Body of pancreas (tissue), 4 donors: Measurements from ENCODE around the gene JAG2. TPM values are rescaled to one million over a fixed set of nuclear protein-coding genes. Genes with fewer than 3 reads are reported as not detected.

Experiments
- ATAC-seq: fragments of 150-250 bp; one replicate; pipeline ENCODE4 v1.9.1; 2016
- DNase-seq, 4 donors: peaks; one replicate each; pipeline ENCODE4 v3.0.0-alpha.2; 2019
- H3K27ac ChIP-seq, 4 donors: fragments of 200-600 bp; sonication (generic); 1 replicate in 3 of 4; 2 replicates in 1 of 4; pipeline versions ENCODE4 v1.5.1 to v1.6.1; 2016 to 2019; ENCODE audit warnings: mild to moderate bottlenecking in 1 of 4, mixed read lengths in 1 of 4, moderate library complexity in 1 of 4
- H3K27me3 ChIP-seq, 2 donors: fragments of 200-600 bp; sonication (generic); one replicate each; pipeline ENCODE4 v1.6.0; 2016; ENCODE audit warnings: mild to moderate bottlenecking in 1 of 2
- H3K36me3 ChIP-seq, 2 donors: fragments of 200-600 bp; sonication (generic); replicated peaks in 1 of 2; 2 replicates each; pipeline ENCODE4 v1.5.1; 2016; ENCODE audit warnings: low read depth in 2 of 2; ENCODE audit not compliant: insufficient read depth in 1 of 2
- H3K4me1 ChIP-seq: fragments of 200-600 bp; sonication (generic); one replicate; pipeline ENCODE4 v1.6.0; 2016
- H3K4me3 ChIP-seq, 2 donors: fragments of 200-600 bp; sonication (generic); 1 replicate in 1 of 2; 2 replicates in 1 of 2; pipeline ENCODE4 v1.5.1; 2016 to 2019
- H3K9me3 ChIP-seq, 3 donors: fragments of 200-600 bp; sonication (generic); 1 replicate in 2 of 3; 2 replicates in 1 of 3; pipeline ENCODE4 v1.5.1; 2016
- POLR2A ChIP-seq, 3 donors: fragments of 450-650 bp; IDR thresholded peaks; one replicate each; pipeline ENCODE4 v1.6.1; 2016; ENCODE audit warnings: antibody characterized with exemption in 3 of 3, mild to moderate bottlenecking in 2 of 3
- WGBS, 2 donors: methylation state at CpG; one replicate each; pipeline ENCODE4 v1.1.5; 2017; 5-methylcytosine and 5-hydroxymethylcytosine counted together
- intact Hi-C: fragments of 100-400 bp; cut with DNase I; formaldehyde crosslinking; loops from one replicate; pipeline ENCODE4 v1.15.1; 2023
- total RNA-seq, 2 donors: library from RNA; depleted of rRNA; stranded (reverse); fragments of >200 nt; gene quantifications; one replicate each; pipeline ENCODE4 v1.1.0, GENCODE V29; 2016
- TF ChIP-seq, protein P1 (sequence below), 7 experiments: fragments of 450-650 bp in 4 of 7; fragments of 200-600 bp in 3 of 7; sonication (generic) in 3 of 7; IDR thresholded peaks; one replicate each; pipeline ENCODE4 v1.5.1; 2016 to 2019; ENCODE audit warnings: antibody characterized with exemption in 7 of 7

The JAG2 gene
- total RNA-seq, 2 donors from 2014 or later: 13.5 to 36.3 TPM

- no peak for TF ChIP-seq POLR2A (IDR thresholded peaks at IDR 0.05)
- TF ChIP-seq, protein P1, sequence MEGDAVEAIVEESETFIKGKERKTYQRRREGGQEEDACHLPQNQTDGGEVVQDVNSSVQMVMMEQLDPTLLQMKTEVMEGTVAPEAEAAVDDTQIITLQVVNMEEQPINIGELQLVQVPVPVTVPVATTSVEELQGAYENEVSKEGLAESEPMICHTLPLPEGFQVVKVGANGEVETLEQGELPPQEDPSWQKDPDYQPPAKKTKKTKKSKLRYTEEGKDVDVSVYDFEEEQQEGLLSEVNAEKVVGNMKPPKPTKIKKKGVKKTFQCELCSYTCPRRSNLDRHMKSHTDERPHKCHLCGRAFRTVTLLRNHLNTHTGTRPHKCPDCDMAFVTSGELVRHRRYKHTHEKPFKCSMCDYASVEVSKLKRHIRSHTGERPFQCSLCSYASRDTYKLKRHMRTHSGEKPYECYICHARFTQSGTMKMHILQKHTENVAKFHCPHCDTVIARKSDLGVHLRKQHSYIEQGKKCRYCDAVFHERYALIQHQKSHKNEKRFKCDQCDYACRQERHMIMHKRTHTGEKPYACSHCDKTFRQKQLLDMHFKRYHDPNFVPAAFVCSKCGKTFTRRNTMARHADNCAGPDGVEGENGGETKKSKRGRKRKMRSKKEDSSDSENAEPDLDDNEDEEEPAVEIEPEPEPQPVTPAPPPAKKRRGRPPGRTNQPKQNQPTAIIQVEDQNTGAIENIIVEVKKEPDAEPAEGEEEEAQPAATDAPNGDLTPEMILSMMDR (IDR thresholded peaks at IDR 0.05): no peak
- intact Hi-C loops: no loop called here
- Histone ChIP-seq H3K4me1 (no peaks in the 10 kb centered on the region), H3K27ac (no peak overlapping the region), H3K36me3 (no peaks in the 10 kb centered on the region), H3K4me3 (no peak overlapping the region), H3K9me3 (no peaks in the 10 kb centered on the region), H3K27me3 (no peaks in the 10 kb centered on the region)
- WGBS, 2 donors: 89% methylated on average over 14 of the region's 18 CpGs; no CpG with 5 or more reads in 1 of the 2 donors
- DNase-seq (peak in 2 of 4 donors; percentile 6 to 9), ATAC-seq (no peak)
Observed at GRCh38 chr14:105149146-105149781, 19.3 kb downstream of the JAG2 start.

GRCh38 chr14:105148604-105149145, 19.9 kb downstream of the JAG2 start:
- TF ChIP-seq, protein P1 (IDR thresholded peaks at IDR 0.05): no peak
- no peak for TF ChIP-seq POLR2A (IDR thresholded peaks at IDR 0.05)
- no peaks in the 10 kb centered on the region for H3K4me1 ChIP-seq
- no peak overlapping the region for H3K4me3 ChIP-seq
- no peak for DNase-seq
- no peaks in the 10 kb centered on the region for H3K36me3 ChIP-seq
- no peaks in the 10 kb centered on the region for H3K27me3 ChIP-seq
- WGBS, 2 donors: 95 to 96% methylated on average over 7 to 26 of the region's 27 CpGs
- no peaks in the 10 kb centered on the region for H3K9me3 ChIP-seq
- H3K27ac ChIP-seq: no peak overlapping the region
- no peak for ATAC-seq
- intact Hi-C loops: no loop called here

GRCh38 chr14:105147671-105148603, 20.6 kb downstream of the JAG2 start:
- Histone ChIP-seq H3K27ac (no peak overlapping the region), H3K9me3 (no peaks in the 10 kb centered on the region), H3K36me3 (no peaks in the 10 kb centered on the region), H3K27me3 (no peaks in the 10 kb centered on the region), H3K4me3 (no peak overlapping the region), H3K4me1 (no peaks in the 10 kb centered on the region)
- peak in 1 of 4 donors; percentile 8 for DNase-seq
- TF ChIP-seq POLR2A (IDR thresholded peaks at IDR 0.05): no peak
- TF ChIP-seq, protein P1 (IDR thresholded peaks at IDR 0.05): no peak
- intact Hi-C loops: no loop called here
- 92 to 95% methylated on average over 14 to 54 of the region's 62 CpGs for WGBS, 2 donors
- no peak for ATAC-seq

- Histone ChIP-seq H3K27ac (no peak overlapping the region), H3K9me3 (no peaks in the 10 kb centered on the region), H3K4me1 (no peaks in the 10 kb centered on the region), H3K36me3 (no peaks in the 10 kb centered on the region), H3K4me3 (no peak overlapping the region), H3K27me3 (no peaks in the 10 kb centered on the region)
- no peak for ATAC-seq
- intact Hi-C loops: no loop called here
- 96 to 100% methylated on average over 6 to 20 of the region's 22 CpGs for WGBS, 2 donors
- no peak for TF ChIP-seq POLR2A (IDR thresholded peaks at IDR 0.05)
- TF ChIP-seq, protein P1 (IDR thresholded peaks at IDR 0.05): no peak
- DNase-seq: no peak
Observed at GRCh38 chr14:105146976-105147635, 21.5 kb downstream of the JAG2 start.
